ENCODE results near the gene DNAH17. TPM values are rescaled to one million over a fixed set of nuclear protein-coding genes. Genes with fewer than 3 reads are reported as not detected.
"Not testable (repeated sequence)": the region's sequence is repeated elsewhere in the genome, so short reads cannot be mapped to it uniquely, and the experiment has no call there.

The DNAH17 gene
- total RNA-seq, 2 donors from 2014 or later, result not detected

DNA sequence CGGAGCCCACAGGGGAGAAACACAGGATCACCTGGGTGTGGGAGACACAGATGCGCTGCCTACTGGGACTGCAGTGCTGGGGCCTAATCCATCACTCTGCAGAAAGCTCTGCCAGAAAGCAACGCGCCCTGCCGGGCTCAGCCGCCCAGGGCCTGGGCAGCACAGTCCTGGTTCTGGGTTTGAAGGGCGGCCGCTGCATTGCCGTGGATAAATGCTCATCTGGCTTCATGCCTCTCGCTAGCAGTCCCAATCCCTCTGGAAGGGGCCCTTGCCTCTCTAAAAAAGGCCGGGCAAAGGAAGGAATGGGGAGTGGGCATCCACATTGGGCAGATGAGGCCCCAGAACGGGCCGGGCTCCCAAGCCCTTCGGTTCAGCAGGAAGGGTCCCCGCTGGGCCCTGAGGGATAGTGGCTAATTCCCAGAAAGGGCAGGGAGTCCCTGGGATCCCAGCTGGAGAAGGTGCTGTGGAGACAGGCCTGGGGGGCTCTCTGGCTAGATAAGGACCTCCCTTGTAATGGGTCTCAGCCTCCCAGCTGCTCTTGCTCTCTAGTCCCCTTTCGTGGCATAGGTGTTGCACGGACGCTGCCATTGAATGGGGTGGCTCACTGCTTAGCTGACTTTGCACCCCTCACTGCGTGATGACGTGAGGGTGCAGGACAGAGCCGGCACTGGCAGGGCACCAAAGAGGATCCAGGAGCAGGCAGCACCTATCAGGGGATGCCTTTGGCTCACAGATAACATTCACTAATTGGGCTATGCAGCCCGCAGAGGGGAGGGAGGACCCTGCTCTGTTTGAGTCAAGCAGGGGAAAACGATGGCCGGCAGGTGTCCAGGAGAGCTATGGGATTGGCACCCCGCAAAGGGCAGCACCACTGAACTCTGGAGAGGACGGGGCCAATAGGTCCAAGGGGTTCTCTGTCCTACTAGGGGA lies 110.1 kb downstream of the DNAH17 start:
- no peak for ATAC-seq
- Histone ChIP-seq H3K36me3 (replicated peaks in 1 of 2; ENCODE audit: insufficient read depth in 1 of 2, low read depth in 2 of 2) (no peaks in the 10 kb centered on the region), H3K4me3 (no peak overlapping the region), H3K27me3 (no peaks in the 10 kb centered on the region), H3K9me3 (no peaks in the 10 kb centered on the region), H3K27ac (no peak overlapping the region), H3K4me1 (no peaks in the 10 kb centered on the region)
- WGBS, 2 donors, result 79 to 91% methylated on average over 15 to 26 of the region's 26 CpGs
- DNase-seq, result no peak
- intact Hi-C loops (cut with DNase I), result no loop called here
- no peak for TF ChIP-seq POLR2A (IDR thresholded peaks at IDR 0.05)
- TF ChIP-seq CTCF (IDR thresholded peaks at IDR 0.05), result no peak

GRCh38 chr17:78466109-78466785 lies 110.9 kb downstream of the DNAH17 start:
- ATAC-seq; intact Hi-C loops (cut with DNase I); H3K27me3 ChIP-seq; H3K27ac ChIP-seq; H3K9me3 ChIP-seq; H3K4me1 ChIP-seq; H3K36me3 ChIP-seq (replicated peaks in 1 of 2; ENCODE audit: insufficient read depth in 1 of 2, low read depth in 2 of 2); H3K4me3 ChIP-seq; DNase-seq: not testable (repeated sequence)
- 75% methylated on average over 18 to 19 of the region's 19 CpGs for WGBS, 2 donors

DNA sequence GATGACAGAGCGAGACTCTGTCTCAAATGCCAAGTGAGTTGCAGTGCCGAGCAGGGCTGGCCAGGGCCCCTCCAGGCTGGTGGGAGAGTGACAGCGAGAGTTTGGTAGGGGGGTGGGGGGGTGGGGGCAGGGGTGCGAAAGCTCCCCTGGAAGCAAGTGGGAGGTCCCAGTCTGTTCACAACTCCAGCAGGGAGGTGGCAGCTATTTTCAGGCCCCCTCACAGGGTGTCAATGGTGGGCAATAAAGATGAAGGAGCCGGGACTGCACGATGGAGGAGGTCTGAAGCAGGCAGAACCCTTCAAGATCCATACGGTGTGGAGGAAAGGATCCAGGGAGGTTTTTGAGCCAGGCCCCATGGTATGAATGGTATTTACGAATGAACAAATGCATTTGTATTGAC lies 115.0 kb downstream of the DNAH17 start:
- Histone ChIP-seq H3K9me3 (no peaks in the 10 kb centered on the region), H3K27ac (no peak overlapping the region), H3K4me1 (no peaks in the 10 kb centered on the region), H3K27me3 (no peaks in the 10 kb centered on the region), H3K4me3 (no peak overlapping the region), H3K36me3 (replicated peaks in 1 of 2; ENCODE audit: insufficient read depth in 1 of 2, low read depth in 2 of 2) (no peaks in the 10 kb centered on the region)
- no peak for ATAC-seq
- no peak for DNase-seq
- TF ChIP-seq POLR2A (IDR thresholded peaks at IDR 0.05), result no peak
- TF ChIP-seq CTCF (IDR thresholded peaks at IDR 0.05), result no peak
- intact Hi-C loops (cut with DNase I), result no loop called here
- 51 to 55% methylated on average over 6 to 7 of the region's 8 CpGs for WGBS, 2 donors

DNA sequence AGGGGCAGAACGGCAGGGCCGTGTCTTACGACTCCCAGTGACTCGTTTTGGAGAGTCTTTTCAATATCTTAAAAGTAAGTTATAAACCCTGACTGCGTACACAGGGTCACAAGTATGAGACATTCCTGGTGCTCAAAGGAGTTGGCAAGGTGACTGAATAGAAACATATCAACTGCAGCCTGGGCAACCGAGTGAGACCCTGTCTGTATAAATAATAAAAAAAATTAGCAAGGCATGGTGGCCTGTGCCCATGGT lies 115.5 kb downstream of the DNAH17 start:
- no peak overlapping the region for H3K27ac ChIP-seq

More for the DNA sequence above, 115.5 kb downstream of the DNAH17 start:
- no peak for ATAC-seq
- no peaks in the 10 kb centered on the region for H3K4me1 ChIP-seq
- H3K36me3 ChIP-seq (replicated peaks in 1 of 2; ENCODE audit: insufficient read depth in 1 of 2, low read depth in 2 of 2), result no peaks in the 10 kb centered on the region
- intact Hi-C loops (cut with DNase I), result no loop called here
- no peak for DNase-seq
- H3K27me3 ChIP-seq, result no peaks in the 10 kb centered on the region
- no peaks in the 10 kb centered on the region for H3K9me3 ChIP-seq
- WGBS, 2 donors, result 51% methylated on average over 5 to 6 of the region's 6 CpGs
- TF ChIP-seq CTCF (IDR thresholded peaks at IDR 0.05), result no peak
- no peak for TF ChIP-seq POLR2A (IDR thresholded peaks at IDR 0.05)
- H3K4me3 ChIP-seq, result no peak overlapping the region
